Endothelial cell of umbilical vein (primary cell): ENCODE measurements around the gene RASGRP4. TPM values are rescaled to one million over a fixed set of nuclear protein-coding genes. Genes with fewer than 3 reads are reported as not detected.

Source experiments
- BruUV-seq: library from RNA; stranded (reverse); fragments of 400-500 nt; replicated peaks from 2 replicates; lab custom pipeline; 2021; lab: Mats Ljungman, UMichigan
- CTCF ChIA-PET: fragments of 300-600, 350-600 bp; sonication (Branson Sonifier 250); formaldehyde crosslinking; loops from one replicate; lab custom pipeline; 2021; ENCODE audit warnings: antibody characterized with exemption, inconsistent platforms; lab: Charles Lee
- POLR2A ChIA-PET: fragments of 300-600, 350-600 bp; sonication (Branson Sonifier 250); formaldehyde crosslinking; loops from one replicate; lab custom pipeline; 2021; ENCODE audit warnings: antibody characterized with exemption, inconsistent platforms; lab: Charles Lee
- DNase-seq: peaks from one replicate; pipeline ENCODE4 v3.0.0-alpha.2; 2011; ENCODE audit warnings: low read depth, low spot score
- FAIRE-seq: peaks from 2 replicates; lab custom pipeline; 2011; peaks lifted over from hg19 to GRCh38; lab: Jason Lieb, UNC
- H2AFZ ChIP-seq: 2 replicates; pipeline ENCODE4 v1.6.0; 2012; ENCODE audit warnings: low read depth, low read length, control low read depth, inconsistent platforms
- H3K27ac ChIP-seq: 2 replicates; pipeline ENCODE4 v1.5.1; 2011; ENCODE audit warnings: low read depth, mild to moderate bottlenecking, control low read depth, low read length, moderate library complexity; ENCODE audit not compliant: insufficient read depth
- H3K27me3 ChIP-seq, 2 experiments: 2 replicates each; pipeline versions ENCODE4 v1.6.0 to v1.6.1; 2011; ENCODE audit warnings: low read length in 2 of 2, mixed read lengths in 1 of 2; ENCODE audit not compliant: control insufficient read depth in 2 of 2, insufficient read depth in 2 of 2
- H3K36me3 ChIP-seq, 2 experiments: 2 replicates in 1 of 2; 3 replicates in 1 of 2; pipeline ENCODE4 v1.5.1; 2011; ENCODE audit warnings: low read length in 2 of 2, mild to moderate bottlenecking in 1 of 2, moderate library complexity in 1 of 2; ENCODE audit not compliant: control insufficient read depth in 2 of 2, insufficient read depth in 2 of 2; ENCODE audit errors: extremely low read depth in 1 of 2
- H3K4me1 ChIP-seq: 3 replicates; pipeline ENCODE4 v1.5.1; 2011; ENCODE audit warnings: mild to moderate bottlenecking, low read length; ENCODE audit not compliant: control insufficient read depth, insufficient read depth; ENCODE audit errors: extremely low read depth
- H3K4me2 ChIP-seq: 2 replicates; pipeline ENCODE4 v1.6.1; 2011; ENCODE audit warnings: low read length, control low read depth, mixed read lengths; ENCODE audit not compliant: insufficient read depth
- H3K4me3 ChIP-seq, 3 experiments: fragments of 200-600 bp in 1 of 3; sonication (generic), shearing (Covaris generic) in 1 of 3; replicated peaks in 1 of 3; 2 replicates each; pipeline ENCODE4 v1.5.1; 2011 to 2016; ENCODE audit warnings: control low read depth in 3 of 3, low read length in 3 of 3, mild to moderate bottlenecking in 2 of 3, inconsistent platforms in 1 of 3, low read depth in 1 of 3, moderate library complexity in 1 of 3; ENCODE audit not compliant: insufficient read depth in 1 of 3
- H3K79me2 ChIP-seq: 2 replicates; pipeline ENCODE4 v1.6.0; 2012; ENCODE audit warnings: low read length, inconsistent platforms; ENCODE audit not compliant: control insufficient read depth, insufficient read depth
- H3K9ac ChIP-seq: replicated peaks from 2 replicates; pipeline ENCODE3; 2011; ENCODE audit warnings: low read length, control low read depth; ENCODE audit not compliant: insufficient read depth; ENCODE audit errors: extremely low read depth
- H3K9me1 ChIP-seq: replicated peaks from 3 replicates; pipeline ENCODE4 v1.6.0; 2011; ENCODE audit warnings: mild to moderate bottlenecking, low read length; ENCODE audit not compliant: control insufficient read depth, insufficient read depth; ENCODE audit errors: extremely low read depth
- H3K9me3 ChIP-seq: replicated peaks from 2 replicates; pipeline ENCODE4 v1.5.1; 2012; ENCODE audit warnings: low read length, inconsistent platforms; ENCODE audit not compliant: control insufficient read depth, insufficient read depth
- H4K20me1 ChIP-seq: replicated peaks from 2 replicates; pipeline ENCODE3; 2011; ENCODE audit warnings: mild to moderate bottlenecking, low read length; ENCODE audit not compliant: control insufficient read depth, insufficient read depth; ENCODE audit errors: extremely low read depth
- EZH2 ChIP-seq: IDR thresholded peaks from 2 replicates; pipeline ENCODE4 v1.6.1; 2012; ENCODE audit warnings: borderline replicate concordance, low read depth, mild to moderate bottlenecking, moderate library complexity, low read length, inconsistent platforms; ENCODE audit not compliant: severe bottlenecking
- FOS ChIP-seq: IDR thresholded peaks from 2 replicates; pipeline ENCODE4 v1.6.1; 2011; ENCODE audit warnings: mild to moderate bottlenecking, low read length, moderate library complexity, borderline replicate concordance; ENCODE audit not compliant: insufficient read depth
- GATA2 ChIP-seq: IDR thresholded peaks from 2 replicates; pipeline ENCODE4 v1.7.0; 2011; ENCODE audit warnings: low read depth, mild to moderate bottlenecking, moderate library complexity, mixed read lengths, low read length; ENCODE audit not compliant: insufficient read length, insufficient read depth
- JUN ChIP-seq: IDR thresholded peaks from 2 replicates; pipeline ENCODE4 v1.6.1; 2011; ENCODE audit warnings: borderline replicate concordance, low read depth; ENCODE audit not compliant: insufficient read length, insufficient read depth
- MYC ChIP-seq: IDR thresholded peaks from one replicate; pipeline ENCODE4 v1.6.1; 2011; ENCODE audit warnings: mild to moderate bottlenecking, low read depth, low read length
- POLR2A ChIP-seq: IDR thresholded peaks from 2 replicates; pipeline ENCODE4 v1.6.1; 2012; ENCODE audit warnings: low read depth, mild to moderate bottlenecking, control low read depth, low read length
- POLR2AphosphoS5 ChIP-seq: IDR thresholded peaks from 2 replicates; pipeline ENCODE4 v1.6.1; 2012; ENCODE audit warnings: low read depth, mild to moderate bottlenecking, control low read depth, low read length, moderate library complexity; ENCODE audit not compliant: insufficient read depth
- dilution Hi-C: fragments of 300-500 bp; cut with MboI; formaldehyde crosslinking; loops from one replicate; pipeline ENCODE4 v1.15.0; 2019; ENCODE audit warnings: low sequenced_read_pairs; ENCODE audit not compliant: extremely low pct_ligation_motif_present
- intact Hi-C: fragments of 100-400 bp; cut with micrococcal nuclease; formaldehyde crosslinking; loops from one replicate; pipeline ENCODE4 v1.10.0; 2022
- polyA plus RNA-seq, 4 experiments: library from polyadenylated mRNA; depleted of rRNA in 3 of 4; stranded (reverse) in 3 of 4; unstranded in 1 of 4; fragments of >200 nt; gene quantifications; 2 replicates each; pipeline versions ENCODE4 v1.2.1 to v1.2.3, GENCODE V29; 2011 to 2012; ENCODE audit warnings: missing spikeins in 1 of 4
- total RNA-seq: library from RNA; stranded (reverse); gene quantifications from 2 replicates; pipeline ENCODE4 v1.2.3, GENCODE V29; 2021
- TF ChIP-seq, protein P1 (sequence below), 2 donors: IDR thresholded peaks; 1 replicate in 1 of 2; 2 replicates in 1 of 2; pipeline ENCODE4 v1.5.1; 2011; ENCODE audit warnings: low read length in 2 of 2, mild to moderate bottlenecking in 2 of 2, moderate library complexity in 2 of 2, control low read depth in 1 of 2, inconsistent platforms in 1 of 2, low read depth in 1 of 2; ENCODE audit not compliant: insufficient read depth in 1 of 2; ENCODE audit errors: extremely low read depth in 1 of 2
- TF ChIP-seq, protein P2 (sequence below): IDR thresholded peaks from 2 replicates; pipeline ENCODE4 v1.6.1; 2011; ENCODE audit not compliant: insufficient read depth, insufficient read length

RASGRP4 gene
- total and polyA plus RNA-seq, 2 donors (not counting 3 experiments of a cell fraction or from before 2014, with no cell fraction given), result not detected

- Histone ChIP-seq H2AFZ (no peak overlapping the region), H3K9ac (no peak overlapping the region), H3K27ac (no peak overlapping the region), H3K4me1 (no peaks in the 10 kb centered on the region), H3K79me2 (no peaks in the 10 kb centered on the region), H3K4me3 (no peak overlapping the region), H3K9me1 (no peaks in the 10 kb centered on the region), H3K27me3 (no peaks in the 10 kb centered on the region), H3K36me3 (no peaks in the 10 kb centered on the region), H4K20me1 (no peaks in the 10 kb centered on the region), H3K4me2 (no peak overlapping the region), H3K9me3 (no peaks in the 10 kb centered on the region)
- POLR2A ChIA-PET, result no interaction called here
- TF ChIP-seq POLR2AphosphoS5 (no peak), FOS (no peak), MYC (no peak), GATA2 (no peak), POLR2A (no peak), JUN (no peak), EZH2 (no peak)
- TF ChIP-seq, protein P1, sequence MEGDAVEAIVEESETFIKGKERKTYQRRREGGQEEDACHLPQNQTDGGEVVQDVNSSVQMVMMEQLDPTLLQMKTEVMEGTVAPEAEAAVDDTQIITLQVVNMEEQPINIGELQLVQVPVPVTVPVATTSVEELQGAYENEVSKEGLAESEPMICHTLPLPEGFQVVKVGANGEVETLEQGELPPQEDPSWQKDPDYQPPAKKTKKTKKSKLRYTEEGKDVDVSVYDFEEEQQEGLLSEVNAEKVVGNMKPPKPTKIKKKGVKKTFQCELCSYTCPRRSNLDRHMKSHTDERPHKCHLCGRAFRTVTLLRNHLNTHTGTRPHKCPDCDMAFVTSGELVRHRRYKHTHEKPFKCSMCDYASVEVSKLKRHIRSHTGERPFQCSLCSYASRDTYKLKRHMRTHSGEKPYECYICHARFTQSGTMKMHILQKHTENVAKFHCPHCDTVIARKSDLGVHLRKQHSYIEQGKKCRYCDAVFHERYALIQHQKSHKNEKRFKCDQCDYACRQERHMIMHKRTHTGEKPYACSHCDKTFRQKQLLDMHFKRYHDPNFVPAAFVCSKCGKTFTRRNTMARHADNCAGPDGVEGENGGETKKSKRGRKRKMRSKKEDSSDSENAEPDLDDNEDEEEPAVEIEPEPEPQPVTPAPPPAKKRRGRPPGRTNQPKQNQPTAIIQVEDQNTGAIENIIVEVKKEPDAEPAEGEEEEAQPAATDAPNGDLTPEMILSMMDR (IDR thresholded peaks at IDR 0.05; ENCODE audit: extremely low read depth in 1 of 2, insufficient read depth in 1 of 2, low read depth in 1 of 2, low read length in 2 of 2), result no peak
- TF ChIP-seq, protein P2, sequence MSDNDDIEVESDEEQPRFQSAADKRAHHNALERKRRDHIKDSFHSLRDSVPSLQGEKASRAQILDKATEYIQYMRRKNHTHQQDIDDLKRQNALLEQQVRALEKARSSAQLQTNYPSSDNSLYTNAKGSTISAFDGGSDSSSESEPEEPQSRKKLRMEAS, result no peak
- DNase-seq (no peak), FAIRE-seq (no peak)
- intact Hi-C loops, result no loop called here
- dilution Hi-C loops, result no loop called here
- BruUV-seq, result no TSS peak
- CTCF ChIA-PET, result no interaction called here
Observed at GRCh38 chr19:38424272-38424671, 1.7 kb downstream of the RASGRP4 start.
